Neural progenitor cell (in vitro differentiated cells): ENCODE measurements around the gene PHF3.

Experiments
- EZH2 ChIP-seq: fragments of 200-600 bp; sonication (generic); IDR thresholded peaks from 2 replicates; pipeline ENCODE4 v1.6.1; 2017; ENCODE audit warnings: antibody characterized with exemption, mild to moderate bottlenecking, moderate library complexity
- TF ChIP-seq, protein P1 (sequence below): fragments of 200-600 bp; sonication (generic); IDR thresholded peaks from 2 replicates; pipeline ENCODE4 v1.5.1; 2017; ENCODE audit warnings: antibody characterized with exemption, mild to moderate bottlenecking

DNA sequence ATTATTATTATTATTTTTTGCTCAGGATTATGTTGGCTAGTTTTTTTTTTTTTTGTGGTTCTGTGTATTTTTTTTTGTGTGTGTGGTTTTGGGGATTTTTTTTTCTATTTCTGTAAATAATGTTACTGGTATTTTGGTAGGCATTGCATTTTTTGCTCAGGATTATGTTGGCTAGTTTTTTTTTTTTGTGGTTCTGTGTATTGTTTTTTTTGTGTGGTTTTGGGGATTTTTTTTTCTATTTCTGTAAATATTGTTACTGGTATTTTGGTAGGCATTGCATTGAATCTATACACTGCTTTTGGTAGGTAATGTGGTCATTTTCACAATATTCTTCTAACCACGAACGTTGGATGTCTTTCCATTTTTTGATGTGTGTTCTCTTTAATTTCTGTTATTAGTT is 17.4 kb downstream of the PHF3 start:
- TF ChIP-seq, protein P1, sequence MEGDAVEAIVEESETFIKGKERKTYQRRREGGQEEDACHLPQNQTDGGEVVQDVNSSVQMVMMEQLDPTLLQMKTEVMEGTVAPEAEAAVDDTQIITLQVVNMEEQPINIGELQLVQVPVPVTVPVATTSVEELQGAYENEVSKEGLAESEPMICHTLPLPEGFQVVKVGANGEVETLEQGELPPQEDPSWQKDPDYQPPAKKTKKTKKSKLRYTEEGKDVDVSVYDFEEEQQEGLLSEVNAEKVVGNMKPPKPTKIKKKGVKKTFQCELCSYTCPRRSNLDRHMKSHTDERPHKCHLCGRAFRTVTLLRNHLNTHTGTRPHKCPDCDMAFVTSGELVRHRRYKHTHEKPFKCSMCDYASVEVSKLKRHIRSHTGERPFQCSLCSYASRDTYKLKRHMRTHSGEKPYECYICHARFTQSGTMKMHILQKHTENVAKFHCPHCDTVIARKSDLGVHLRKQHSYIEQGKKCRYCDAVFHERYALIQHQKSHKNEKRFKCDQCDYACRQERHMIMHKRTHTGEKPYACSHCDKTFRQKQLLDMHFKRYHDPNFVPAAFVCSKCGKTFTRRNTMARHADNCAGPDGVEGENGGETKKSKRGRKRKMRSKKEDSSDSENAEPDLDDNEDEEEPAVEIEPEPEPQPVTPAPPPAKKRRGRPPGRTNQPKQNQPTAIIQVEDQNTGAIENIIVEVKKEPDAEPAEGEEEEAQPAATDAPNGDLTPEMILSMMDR, result no peak
- TF ChIP-seq EZH2, result no peak
